GM23248 (cell line): ENCODE results near the gene NYNRIN.

ENCODE experiments used
- EZH2 ChIP-seq: fragments of 200-600 bp; sonication (generic); IDR thresholded peaks from 2 replicates; pipeline ENCODE4 v1.6.1; 2018; ENCODE audit warnings: antibody characterized with exemption, mild to moderate bottlenecking; ENCODE audit not compliant: insufficient read depth, poor library complexity, severe bottlenecking
- EZH2phosphoT487 ChIP-seq: fragments of 200-600 bp; sonication (generic); IDR thresholded peaks from 2 replicates; pipeline ENCODE4 v1.6.1; 2018; ENCODE audit warnings: antibody characterized with exemption, moderate library complexity, mild to moderate bottlenecking, low read depth; ENCODE audit not compliant: insufficient read depth

DNA sequence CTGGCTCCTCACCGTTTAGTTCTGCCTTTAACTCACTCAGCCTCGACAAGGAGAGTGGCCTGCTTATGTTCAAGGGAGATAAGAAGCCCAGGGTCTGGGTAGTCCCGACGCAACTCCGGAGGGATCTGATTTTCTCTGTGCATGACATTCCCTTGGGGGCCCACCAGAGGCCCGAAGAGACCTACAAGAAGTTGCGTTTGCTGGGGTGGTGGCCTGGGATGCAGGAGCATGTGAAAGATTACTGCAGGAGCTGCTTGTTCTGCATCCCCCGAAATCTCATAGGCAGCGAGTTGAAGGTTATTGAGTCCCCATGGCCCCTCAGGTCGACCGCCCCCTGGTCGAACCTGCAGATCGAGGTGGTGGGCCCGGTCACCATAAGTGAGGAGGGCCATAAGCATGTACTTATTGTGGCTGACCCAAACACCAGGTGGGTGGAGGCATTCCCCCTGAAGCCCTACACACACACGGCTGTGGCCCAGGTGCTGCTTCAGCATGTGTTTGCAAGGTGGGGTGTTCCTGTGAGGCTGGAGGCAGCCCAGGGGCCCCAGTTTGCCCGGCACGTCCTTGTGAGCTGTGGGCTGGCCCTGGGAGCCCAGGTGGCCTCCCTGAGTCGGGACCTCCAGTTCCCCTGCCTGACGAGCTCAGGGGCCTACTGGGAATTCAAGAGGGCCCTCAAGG lies 17.6 kb downstream of the NYNRIN start:
- TF ChIP-seq EZH2 (no peak), EZH2phosphoT487 (no peak)
